ENCODE results near the gene GPC5. TPM values are rescaled to one million over a fixed set of nuclear protein-coding genes. Genes with fewer than 3 reads are reported as not detected.

GPC5 gene
- polyA plus RNA-seq, 1 experiment, result not detected

- CTCF ChIA-PET, result no interaction called here
- no peak for TF ChIP-seq CTCF (IDR thresholded peaks at IDR 0.05; ENCODE audit: insufficient read depth, low read depth, low read length)
- POLR2A ChIA-PET, result no interaction called here
- no peak for DNase-seq (ENCODE audit: low read depth)
- Histone ChIP-seq H3K4me3 (ENCODE audit: low read depth, low read length) (no peak overlapping the region), H3K27me3 (ENCODE audit: control insufficient read depth, insufficient read depth, low read length) (no peaks in the 10 kb centered on the region), H3K36me3 (ENCODE audit: control insufficient read depth, insufficient read depth, low read length) (no peaks in the 10 kb centered on the region)
Observed at GRCh38 chr13:92173254-92173653, 774.8 kb downstream of the GPC5 start.

GRCh38 chr13:92175330-92175729 is 776.9 kb downstream of the GPC5 start:
- Histone ChIP-seq H3K36me3 (ENCODE audit: control insufficient read depth, insufficient read depth, low read length) (no peaks in the 10 kb centered on the region), H3K4me3 (ENCODE audit: low read depth, low read length) (no peak overlapping the region), H3K27me3 (ENCODE audit: control insufficient read depth, insufficient read depth, low read length) (no peaks in the 10 kb centered on the region)
- POLR2A ChIA-PET, result no interaction called here
- TF ChIP-seq CTCF (IDR thresholded peaks at IDR 0.05; ENCODE audit: insufficient read depth, low read depth, low read length), result 0 out of 2 replicates have a peak, but pooled peaks have one; percentile 8
- DNase-seq (ENCODE audit: low read depth), result no peak
- CTCF ChIA-PET, result no interaction called here

GRCh38 chr13:92177966-92178365 is 779.5 kb downstream of the GPC5 start:
- Histone ChIP-seq H3K4me3 (ENCODE audit: low read depth, low read length) (no peak overlapping the region), H3K27me3 (ENCODE audit: control insufficient read depth, insufficient read depth, low read length) (no peaks in the 10 kb centered on the region), H3K36me3 (ENCODE audit: control insufficient read depth, insufficient read depth, low read length) (no peaks in the 10 kb centered on the region)
- ChIA-PET POLR2A (no interaction called here), CTCF (interaction anchor here (2.3 kb wide), 1 partner anchor 9 kb away, joined by 8 read pairs; no protein-coding TSS in a partner anchor)
- no peak for DNase-seq (ENCODE audit: low read depth)
- TF ChIP-seq CTCF (IDR thresholded peaks at IDR 0.05; ENCODE audit: insufficient read depth, low read depth, low read length), result no peak

GRCh38 chr13:92179223-92179622 is 780.8 kb downstream of the GPC5 start:
- no peaks in the 10 kb centered on the region for H3K36me3 ChIP-seq (ENCODE audit: control insufficient read depth, insufficient read depth, low read length)
- no peak overlapping the region for H3K4me3 ChIP-seq (ENCODE audit: low read depth, low read length)
- no peaks in the 10 kb centered on the region for H3K27me3 ChIP-seq (ENCODE audit: control insufficient read depth, insufficient read depth, low read length)
- no peak for DNase-seq (ENCODE audit: low read depth)
- CTCF ChIA-PET, result interaction anchor here (0.5 to 2.3 kb wide), 2 partner anchors 8 to 74 kb away, joined by 3 to 8 read pairs; no protein-coding TSS in a partner anchor
- TF ChIP-seq CTCF (IDR thresholded peaks at IDR 0.05; ENCODE audit: insufficient read depth, low read depth, low read length), result no peak
- POLR2A ChIA-PET, result no interaction called here

- CTCF ChIA-PET, result interaction anchor here (0.8 to 2.0 kb wide), 2 partner anchors 9 kb away, joined by 4 to 8 read pairs; no protein-coding TSS in a partner anchor
- H3K27me3 ChIP-seq (ENCODE audit: control insufficient read depth, insufficient read depth, low read length), result no peaks in the 10 kb centered on the region
- H3K4me3 ChIP-seq (ENCODE audit: low read depth, low read length), result no peak overlapping the region
- H3K36me3 ChIP-seq (ENCODE audit: control insufficient read depth, insufficient read depth, low read length), result no peaks in the 10 kb centered on the region
- POLR2A ChIA-PET, result no interaction called here
- DNase-seq (ENCODE audit: low read depth), result no peak
- TF ChIP-seq CTCF (IDR thresholded peaks at IDR 0.05; ENCODE audit: insufficient read depth, low read depth, low read length), result peak; percentile 75
Observed at GRCh38 chr13:92187378-92187989, 789.1 kb downstream of the GPC5 start.
